ENCODE results near the gene CMTR1. TPM values are rescaled to one million over a fixed set of nuclear protein-coding genes. Genes with fewer than 3 reads are reported as not detected.

Gene CMTR1
- polyA plus RNA-seq, 1 of the 3 experiments (the other 2 are of a cell fraction), result 19.8 TPM

DNA sequence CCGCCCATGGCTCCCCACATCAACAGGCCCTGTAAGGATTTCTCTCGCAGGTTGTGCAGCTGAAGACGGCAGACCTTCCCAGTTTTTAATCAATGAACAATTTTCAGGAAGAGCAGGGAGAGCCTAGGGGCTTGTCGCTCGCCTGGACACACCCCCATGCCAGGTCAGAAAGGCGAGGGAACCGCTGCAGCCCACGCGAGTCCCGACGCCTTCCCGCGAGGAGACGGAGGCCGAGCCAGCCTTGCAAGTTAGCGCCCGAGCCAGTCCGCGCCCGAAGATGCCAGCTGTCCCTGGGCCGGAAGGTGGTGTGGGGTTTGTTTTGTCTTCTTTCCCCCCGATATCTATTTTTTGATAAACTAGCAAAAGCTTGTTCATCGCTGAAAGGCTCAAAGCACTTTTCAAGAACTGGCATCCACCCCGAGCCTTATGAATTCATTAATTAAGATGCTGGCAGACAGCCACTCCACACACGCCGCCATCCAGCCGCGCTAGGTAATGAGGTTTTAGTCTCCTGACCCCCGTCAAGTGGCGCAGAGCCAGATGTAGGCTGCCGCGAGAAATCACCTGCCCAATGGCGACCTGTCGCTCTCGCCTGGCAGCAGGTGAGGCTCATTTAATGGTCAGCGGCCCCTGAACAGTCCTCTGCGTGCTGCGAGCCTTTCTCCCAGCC, 60.1 kb downstream of the CMTR1 start:
- TF ChIP-seq POLR2AphosphoS5 (IDR thresholded peaks at IDR 0.05; ENCODE audit: low read depth, low read length), result no peak
- TF ChIP-seq NFIC (IDR thresholded peaks at IDR 0.05; ENCODE audit: borderline replicate concordance), result no peak
- TF ChIP-seq TCF12 (IDR thresholded peaks at IDR 0.05), result no peak
- Histone ChIP-seq H3K36me3 (replicated peaks in 1 of 2; ENCODE audit: control insufficient read depth in 1 of 2, insufficient read depth in 2 of 2, low read length in 1 of 2) (no peaks in the 10 kb centered on the region), H3K4me3 (ENCODE audit: low read depth in 2 of 2, low read length in 1 of 2) (no peak overlapping the region), H4K20me1 (ENCODE audit: insufficient read depth) (no peaks in the 10 kb centered on the region), H3K27ac (ENCODE audit: low read depth in 2 of 2, low read length in 1 of 2) (peak overlapping the region in 1 of 2 experiments; percentile 99; a peak in 2 of 4 replicates), H3K4me2 (no peak overlapping the region), H3F3A (replicated peaks; ENCODE audit: insufficient read depth) (no peaks in the 10 kb centered on the region), H2AFZ (ENCODE audit: low read depth) (no peak overlapping the region), H3K4me1 (ENCODE audit: control insufficient read depth in 1 of 2, insufficient read depth in 2 of 2, low read depth in 1 of 2, low read length in 1 of 2) (peaks cover 0 to 70% of the 10 kb centered on the region in 2 experiments; a peak in 2 of 4 replicates), H3K9me2 (no peaks in the 10 kb centered on the region), H3K79me2 (ENCODE audit: insufficient read depth) (no peaks in the 10 kb centered on the region; the same call in 1 of the 2 replicates), H3K9me3 (no peaks in the 10 kb centered on the region), H3K27me3 (ENCODE audit: insufficient read depth) (no peaks in the 10 kb centered on the region), H3K9ac (no peak overlapping the region)
- WGBS (ENCODE audit: low lambda C conversion rate), result 94% methylated on average over 34 of the region's 38 CpGs
- CTCF ChIA-PET, result interaction anchor here (1.0 to 9.1 kb wide), 6 partner anchors 12 to 212 kb away, joined by 3 to 88 read pairs (median 5); no protein-coding TSS in a partner anchor
- DNase-seq, result no peak
- POLR2A ChIA-PET, result interaction anchor here (1.2 kb wide), 1 partner anchor 43 kb away, joined by 3 read pairs; no protein-coding TSS in a partner anchor

DNA sequence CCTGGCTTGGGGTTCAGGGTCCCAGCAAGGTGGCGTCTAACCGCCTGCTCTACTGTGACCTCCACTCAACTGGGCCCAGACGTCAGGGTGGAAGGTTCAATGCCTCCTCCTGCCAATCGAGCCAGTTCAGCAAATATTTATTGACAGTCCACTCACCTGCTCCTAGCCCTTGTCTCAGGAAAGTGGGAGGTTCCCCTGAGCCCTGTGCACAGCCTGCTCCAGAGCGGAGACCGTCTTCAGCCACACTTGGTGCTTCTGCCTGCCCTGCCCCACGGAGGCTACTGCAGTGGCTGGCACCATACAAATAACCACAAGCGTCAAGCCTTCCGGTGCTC, 60.6 kb downstream of the CMTR1 start:
- no peaks in the 10 kb centered on the region for H3F3A ChIP-seq (replicated peaks; ENCODE audit: insufficient read depth)
- no peak overlapping the region for H3K4me3 ChIP-seq (ENCODE audit: low read depth in 2 of 2, low read length in 1 of 2)
- H3K9me3 ChIP-seq, result no peaks in the 10 kb centered on the region
- no peaks in the 10 kb centered on the region for H4K20me1 ChIP-seq (ENCODE audit: insufficient read depth)
- WGBS (ENCODE audit: low lambda C conversion rate), result 90% methylated on average over 9 of the region's 9 CpGs
- H3K27me3 ChIP-seq (ENCODE audit: insufficient read depth), result no peaks in the 10 kb centered on the region
- H3K27ac ChIP-seq (ENCODE audit: low read depth in 2 of 2, low read length in 1 of 2), result peak overlapping the region in 1 of 2 experiments; percentile 99; a peak in 2 of 4 replicates
- no peak overlapping the region for H2AFZ ChIP-seq (ENCODE audit: low read depth)
- H3K36me3 ChIP-seq (replicated peaks in 1 of 2; ENCODE audit: control insufficient read depth in 1 of 2, insufficient read depth in 2 of 2, low read length in 1 of 2), result no peaks in the 10 kb centered on the region
- TF ChIP-seq, protein P1, sequence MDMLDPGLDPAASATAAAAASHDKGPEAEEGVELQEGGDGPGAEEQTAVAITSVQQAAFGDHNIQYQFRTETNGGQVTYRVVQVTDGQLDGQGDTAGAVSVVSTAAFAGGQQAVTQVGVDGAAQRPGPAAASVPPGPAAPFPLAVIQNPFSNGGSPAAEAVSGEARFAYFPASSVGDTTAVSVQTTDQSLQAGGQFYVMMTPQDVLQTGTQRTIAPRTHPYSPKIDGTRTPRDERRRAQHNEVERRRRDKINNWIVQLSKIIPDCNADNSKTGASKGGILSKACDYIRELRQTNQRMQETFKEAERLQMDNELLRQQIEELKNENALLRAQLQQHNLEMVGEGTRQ (IDR thresholded peaks at IDR 0.05; ENCODE audit: borderline replicate concordance, low read depth, low read length), result no peak
- no peak for TF ChIP-seq NFIC (IDR thresholded peaks at IDR 0.05; ENCODE audit: borderline replicate concordance)
- no peak for TF ChIP-seq SIN3A (IDR thresholded peaks at IDR 0.05; ENCODE audit: borderline replicate concordance, low read depth, low read length)
- no peak for TF ChIP-seq POLR2AphosphoS5 (IDR thresholded peaks at IDR 0.05; ENCODE audit: low read depth, low read length)
- no peak for TF ChIP-seq RFX5 (IDR thresholded peaks at IDR 0.05; ENCODE audit: low read length)
- no peak for TF ChIP-seq JUND (IDR thresholded peaks at IDR 0.05)
- TF ChIP-seq, protein P2, sequence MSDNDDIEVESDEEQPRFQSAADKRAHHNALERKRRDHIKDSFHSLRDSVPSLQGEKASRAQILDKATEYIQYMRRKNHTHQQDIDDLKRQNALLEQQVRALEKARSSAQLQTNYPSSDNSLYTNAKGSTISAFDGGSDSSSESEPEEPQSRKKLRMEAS (IDR thresholded peaks at IDR 0.05; ENCODE audit: low read depth), result no peak
- TF ChIP-seq TEAD4 (IDR thresholded peaks at IDR 0.05; ENCODE audit: borderline replicate concordance, insufficient read depth), result no peak
- no peak for TF ChIP-seq TCF12 (IDR thresholded peaks at IDR 0.05)
- no peak for TF ChIP-seq NRF1 (IDR thresholded peaks at IDR 0.05; ENCODE audit: low read depth, low read length)
- no peak for TF ChIP-seq RXRA (IDR thresholded peaks at IDR 0.05; ENCODE audit: borderline replicate concordance, low read depth)
- TF ChIP-seq TAF1 (IDR thresholded peaks at IDR 0.05; ENCODE audit: borderline replicate concordance, low read depth, low read length), result no peak
- no peak for TF ChIP-seq CHD2 (IDR thresholded peaks at IDR 0.05; ENCODE audit: low read length, partially characterized antibody)
- no peak for TF ChIP-seq FOXM1 (IDR thresholded peaks at IDR 0.05; ENCODE audit: low read depth)
- TF ChIP-seq FOXJ3 (CRISPR knock-in tag; IDR thresholded peaks at IDR 0.05), result no peak
- TF ChIP-seq, protein P3, sequence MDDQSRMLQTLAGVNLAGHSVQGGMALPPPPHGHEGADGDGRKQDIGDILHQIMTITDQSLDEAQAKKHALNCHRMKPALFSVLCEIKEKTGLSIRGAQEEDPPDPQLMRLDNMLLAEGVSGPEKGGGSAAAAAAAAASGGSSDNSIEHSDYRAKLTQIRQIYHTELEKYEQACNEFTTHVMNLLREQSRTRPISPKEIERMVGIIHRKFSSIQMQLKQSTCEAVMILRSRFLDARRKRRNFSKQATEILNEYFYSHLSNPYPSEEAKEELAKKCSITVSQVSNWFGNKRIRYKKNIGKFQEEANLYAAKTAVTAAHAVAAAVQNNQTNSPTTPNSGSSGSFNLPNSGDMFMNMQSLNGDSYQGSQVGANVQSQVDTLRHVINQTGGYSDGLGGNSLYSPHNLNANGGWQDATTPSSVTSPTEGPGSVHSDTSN (IDR thresholded peaks at IDR 0.05), result no peak
- TF ChIP-seq, protein P4, sequence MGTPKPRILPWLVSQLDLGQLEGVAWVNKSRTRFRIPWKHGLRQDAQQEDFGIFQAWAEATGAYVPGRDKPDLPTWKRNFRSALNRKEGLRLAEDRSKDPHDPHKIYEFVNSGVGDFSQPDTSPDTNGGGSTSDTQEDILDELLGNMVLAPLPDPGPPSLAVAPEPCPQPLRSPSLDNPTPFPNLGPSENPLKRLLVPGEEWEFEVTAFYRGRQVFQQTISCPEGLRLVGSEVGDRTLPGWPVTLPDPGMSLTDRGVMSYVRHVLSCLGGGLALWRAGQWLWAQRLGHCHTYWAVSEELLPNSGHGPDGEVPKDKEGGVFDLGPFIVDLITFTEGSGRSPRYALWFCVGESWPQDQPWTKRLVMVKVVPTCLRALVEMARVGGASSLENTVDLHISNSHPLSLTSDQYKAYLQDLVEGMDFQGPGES (IDR thresholded peaks at IDR 0.05; ENCODE audit: low read depth, low read length), result no peak
- no peak overlapping the region for H3K9ac ChIP-seq
- POLR2A ChIA-PET, result no interaction called here
- H3K4me2 ChIP-seq, result no peak overlapping the region
- DNase-seq, result no peak
- peaks cover under 1% of the 10 kb centered on the region; the same call in 1 of the 2 replicates for H3K79me2 ChIP-seq (ENCODE audit: insufficient read depth)
- CTCF ChIA-PET, result interaction anchor here (0.6 to 3.6 kb wide), 4 partner anchors 72 to 1077 kb away, joined by 3 to 32 read pairs (median 4); no protein-coding TSS in a partner anchor
- no peaks in the 10 kb centered on the region for H3K9me2 ChIP-seq
- peaks cover under 1 to 65% of the 10 kb centered on the region in 2 experiments; a peak in 3 of 4 replicates for H3K4me1 ChIP-seq (ENCODE audit: control insufficient read depth in 1 of 2, insufficient read depth in 2 of 2, low read depth in 1 of 2, low read length in 1 of 2)

Data from SK-N-SH (cell line).